ENCODE data around the gene DYNC2LI1.
"Not testable (repeated sequence)": the region's sequence is repeated elsewhere in the genome, so short reads cannot be mapped to it uniquely, and the experiment has no call there.

Gene DYNC2LI1

DNA sequence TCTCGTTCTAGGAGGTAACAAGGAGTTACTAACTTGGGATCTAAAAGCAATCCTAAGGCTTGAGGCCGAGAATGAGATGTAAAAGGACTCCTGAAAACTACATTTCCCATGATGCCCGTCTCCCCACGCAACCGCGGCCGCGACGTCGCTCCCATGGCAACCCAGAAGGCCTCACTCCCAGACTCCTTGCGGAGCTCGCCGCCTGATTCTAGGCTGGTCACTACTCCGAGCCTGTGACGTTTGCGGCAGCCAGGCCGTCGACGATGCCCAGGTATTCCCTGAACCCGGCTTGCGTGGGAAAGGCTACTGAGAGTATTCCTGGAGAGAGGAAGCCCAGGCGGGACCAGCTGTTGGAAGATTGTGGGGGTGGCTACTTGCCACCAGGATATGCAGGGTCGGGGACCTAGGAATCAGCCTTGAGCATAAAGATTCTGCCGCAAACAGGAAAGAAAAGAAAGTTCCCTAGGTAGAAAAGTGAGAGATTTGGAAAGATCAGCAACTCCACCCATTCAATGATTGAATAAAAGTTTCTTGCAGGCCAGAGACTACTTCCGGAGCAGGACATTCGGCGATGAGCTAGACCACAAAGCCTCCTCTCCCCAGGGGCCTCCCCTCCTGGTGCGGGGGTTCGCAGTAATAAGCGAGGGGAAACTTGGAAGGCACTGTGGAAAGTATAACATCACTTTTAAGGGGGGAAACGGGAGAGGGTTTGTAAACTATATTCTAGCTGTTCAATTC is at the start of gene DYNC2LI1:
Gene DYNC2LI1 (plus strand): TSS at position 164 of the 738 bp plus-strand sequence. CDS start 100 bp downstream, at position 264.
- peak; percentile 77 for DNase-seq

DNA sequence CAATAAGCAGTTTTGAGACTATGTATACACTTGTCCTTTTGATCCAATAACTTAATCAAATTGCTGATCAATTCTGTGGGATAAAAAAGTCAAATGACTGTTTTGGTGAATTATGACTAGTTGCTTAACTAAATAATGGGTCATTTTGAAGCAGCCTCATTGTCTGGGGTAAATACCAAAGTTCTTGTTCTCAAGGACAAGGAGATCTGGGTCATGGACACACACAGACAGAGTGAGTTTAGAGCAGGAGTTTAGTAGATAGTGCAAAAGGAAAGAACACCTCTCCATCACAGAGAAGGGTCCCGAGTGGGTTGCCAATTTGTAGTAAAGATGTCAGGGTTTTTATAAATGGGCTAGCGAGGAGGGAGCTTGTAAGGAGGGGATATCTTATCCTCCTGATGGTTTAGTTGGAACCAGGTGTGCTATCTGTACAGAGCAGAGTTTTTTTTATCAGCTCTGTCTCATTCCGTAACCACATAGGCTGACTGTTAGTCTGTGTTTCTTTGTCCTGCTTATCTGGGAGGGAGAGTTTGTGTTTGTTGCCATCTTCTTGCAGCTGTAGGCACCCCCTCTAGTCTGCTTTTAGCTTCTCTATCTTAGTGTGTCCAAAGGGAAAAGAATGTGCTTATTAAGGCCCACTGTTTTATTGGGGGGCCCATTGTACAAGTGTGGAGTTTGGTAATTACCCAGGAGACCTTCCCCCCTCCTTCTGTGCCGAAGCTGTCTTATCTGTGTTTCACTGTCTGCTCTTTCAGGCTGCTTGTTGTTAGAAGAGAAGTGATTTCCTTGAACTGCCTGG is 48.9 kb upstream of the DYNC2LI1 start:
- no peak for DNase-seq

DNA sequence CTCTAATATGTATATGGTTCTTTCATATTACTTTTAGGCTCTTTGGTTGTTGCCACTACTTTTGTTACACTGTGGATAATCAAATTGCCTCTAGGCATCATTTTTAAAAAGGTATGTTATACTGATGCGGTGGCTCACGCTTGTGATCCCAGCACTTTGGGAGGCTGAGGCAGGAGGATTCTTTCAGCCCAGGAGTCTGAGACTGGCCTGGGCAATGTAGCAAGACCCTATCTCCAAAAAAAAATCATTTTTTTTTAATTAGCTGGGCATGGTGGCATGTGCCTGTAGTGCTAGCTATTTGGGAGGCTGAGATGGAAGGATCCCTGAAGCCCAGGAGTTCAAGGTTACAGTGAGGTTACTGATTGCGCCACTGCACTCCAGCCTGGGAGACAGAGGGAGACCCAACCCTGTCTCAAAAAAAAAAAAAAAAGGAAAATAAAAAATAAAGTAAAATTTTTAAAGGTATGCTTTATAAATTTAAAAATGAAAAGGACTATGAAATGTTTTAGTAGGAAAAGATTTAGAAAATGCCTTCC is 48.1 kb upstream of the DYNC2LI1 start:
- no peak for DNase-seq

DNA sequence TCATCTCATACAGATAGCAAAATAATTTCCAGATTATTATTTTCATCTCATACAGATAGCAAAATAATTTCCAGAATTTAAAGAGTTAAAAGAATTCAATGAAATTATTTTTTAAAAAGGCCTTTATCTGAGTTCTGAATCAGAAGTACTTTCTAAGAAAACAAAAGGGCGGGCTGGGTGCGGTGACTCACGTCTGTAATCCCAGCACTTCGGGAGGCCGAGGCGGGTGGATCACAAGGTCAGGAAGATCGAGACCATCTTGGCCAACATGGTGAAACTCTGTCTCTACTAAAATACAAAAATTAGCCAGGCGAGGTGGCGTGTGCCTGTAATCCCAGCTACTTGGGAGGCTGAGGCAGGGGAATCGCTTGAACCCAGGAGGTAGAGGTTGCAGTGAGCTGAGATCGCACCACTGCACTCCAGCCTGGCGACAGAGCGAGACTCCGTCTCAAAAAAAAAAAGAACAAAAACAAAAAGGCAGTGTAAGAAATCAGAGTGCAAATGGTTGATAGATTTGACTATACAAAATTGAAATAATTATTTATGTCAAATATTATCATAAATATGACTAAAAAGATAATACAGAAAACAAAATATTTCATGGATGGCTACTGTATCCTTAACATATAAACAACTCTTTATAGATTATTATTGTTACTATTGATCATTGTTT is 46.7 kb upstream of the DYNC2LI1 start:
- DNase-seq: not testable (repeated sequence)

DNA sequence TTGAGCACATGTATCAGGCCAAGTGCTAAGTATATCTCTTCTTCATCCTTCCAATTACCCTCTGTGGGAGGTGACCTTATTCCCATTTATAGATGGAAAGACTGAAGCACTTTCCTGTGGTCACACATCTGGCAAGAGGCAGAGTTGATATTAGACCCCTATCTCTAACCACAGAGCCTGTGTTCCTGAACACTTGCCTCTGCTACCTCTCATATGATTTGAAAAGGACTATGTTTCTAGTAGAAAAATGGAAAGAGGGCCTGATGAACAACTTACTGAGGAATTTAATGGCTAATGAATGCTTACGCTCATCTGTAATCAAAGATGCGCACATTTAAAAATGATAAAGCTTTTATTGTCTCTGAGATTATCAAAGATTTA is 46.2 kb upstream of the DYNC2LI1 start:
- DNase-seq: no peak

DNA sequence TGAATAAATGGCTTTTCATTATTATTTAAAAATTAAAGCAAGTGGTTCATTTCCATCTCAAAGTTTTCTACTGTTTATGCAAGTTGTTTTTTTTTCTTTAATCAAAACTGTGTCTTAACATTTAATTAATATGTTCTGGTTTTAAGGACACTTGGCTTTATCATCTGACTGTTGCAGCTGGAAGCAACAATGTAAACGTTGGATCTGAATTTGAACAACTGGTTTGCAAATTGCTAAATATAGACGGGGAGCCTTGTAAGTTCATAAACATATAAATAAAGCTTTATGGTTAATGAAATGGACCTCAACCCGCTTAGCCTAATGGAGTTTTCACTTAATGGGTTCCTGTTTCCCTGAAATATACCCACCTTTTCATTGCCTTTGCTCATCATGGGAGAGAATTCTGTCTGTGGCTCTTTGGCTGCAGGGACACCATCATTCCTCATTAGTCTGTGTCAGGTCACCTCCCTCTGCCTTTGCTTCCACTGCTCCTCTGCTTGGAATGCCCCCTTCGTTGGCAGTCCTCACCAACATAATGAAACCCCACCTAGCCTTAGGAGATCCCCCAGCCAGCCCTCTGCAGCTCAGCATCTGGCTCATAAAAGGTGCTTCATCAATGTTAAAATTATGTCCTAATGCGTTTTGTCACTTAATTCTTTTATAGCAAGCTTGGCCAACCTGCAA is 44.2 kb upstream of the DYNC2LI1 start:
- DNase-seq: no peak

DNA sequence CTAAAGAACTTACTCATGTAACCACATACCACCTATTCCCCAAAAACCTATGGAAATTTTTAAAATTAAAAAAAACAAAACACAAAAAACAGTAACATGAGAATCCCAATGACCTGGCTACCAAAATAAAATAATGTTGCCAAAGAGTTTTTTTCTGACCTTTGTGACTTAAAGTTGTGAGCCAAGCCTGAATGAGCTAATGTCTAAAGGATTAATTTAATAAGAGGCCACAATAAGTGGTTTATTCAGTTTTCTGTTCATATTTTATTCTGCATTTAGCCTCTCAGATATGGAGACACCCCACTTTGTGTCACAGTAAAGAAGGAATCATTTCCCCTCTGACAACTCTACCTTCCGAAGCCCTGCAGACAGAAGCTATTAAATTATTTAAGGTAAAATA is 42.6 kb upstream of the DYNC2LI1 start:
- DNase-seq: no peak

DNA sequence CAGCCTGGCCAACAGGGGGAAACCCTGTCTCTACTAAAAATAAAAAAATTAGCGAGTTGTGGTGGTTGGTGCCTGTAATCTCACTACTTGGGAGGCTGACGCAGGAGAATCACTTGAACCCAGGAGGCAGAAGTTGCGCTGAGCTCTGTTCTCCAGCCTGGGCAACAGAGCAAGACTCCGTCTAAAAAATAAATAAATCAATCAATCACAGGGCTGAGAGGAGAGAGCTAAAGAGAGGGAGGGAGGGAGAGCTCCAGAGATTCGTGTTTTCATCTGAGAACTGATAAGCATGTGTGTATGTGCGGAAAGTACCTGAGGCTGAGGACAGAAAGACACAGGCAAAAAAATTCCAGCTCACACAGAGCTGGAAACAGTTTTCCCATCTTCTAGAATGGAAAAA is 37.2 kb upstream of the DYNC2LI1 start:
- DNase-seq: no peak

DNA sequence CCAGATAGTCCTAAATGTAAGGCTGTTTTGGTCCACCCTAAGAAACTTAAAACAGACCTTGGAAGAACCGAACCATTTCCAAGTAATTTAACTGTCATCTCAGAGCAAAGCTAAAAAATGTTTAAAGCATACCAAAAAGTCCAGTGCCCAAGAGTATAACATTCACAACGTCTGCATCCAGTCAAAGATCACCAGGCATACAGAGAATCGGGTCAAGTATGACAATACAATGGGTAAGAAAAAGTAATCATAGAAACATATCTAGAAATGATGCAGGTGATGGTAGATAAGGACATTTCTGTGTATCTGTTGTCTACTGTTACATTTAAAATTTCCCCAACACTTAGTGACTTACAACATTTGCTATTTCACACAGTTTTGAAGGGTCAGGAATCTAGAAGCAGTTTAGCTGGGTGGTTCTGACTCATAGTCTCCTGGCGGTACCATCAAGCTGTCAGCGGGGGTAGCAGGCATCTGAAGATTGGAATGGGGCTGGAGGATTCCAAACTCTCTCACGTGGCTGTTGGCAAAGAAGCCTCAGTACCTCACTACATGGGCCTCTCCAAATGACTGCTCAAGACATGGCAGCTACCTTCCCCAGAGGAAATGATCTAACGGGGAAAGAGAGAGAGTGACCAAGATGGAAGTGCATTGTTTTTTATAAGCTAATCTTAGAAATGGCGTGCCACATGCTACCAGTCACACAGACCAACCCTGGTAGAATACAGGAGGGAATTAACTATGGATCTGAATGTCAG is 36.6 kb upstream of the DYNC2LI1 start:
- DNase-seq: no peak

DNA sequence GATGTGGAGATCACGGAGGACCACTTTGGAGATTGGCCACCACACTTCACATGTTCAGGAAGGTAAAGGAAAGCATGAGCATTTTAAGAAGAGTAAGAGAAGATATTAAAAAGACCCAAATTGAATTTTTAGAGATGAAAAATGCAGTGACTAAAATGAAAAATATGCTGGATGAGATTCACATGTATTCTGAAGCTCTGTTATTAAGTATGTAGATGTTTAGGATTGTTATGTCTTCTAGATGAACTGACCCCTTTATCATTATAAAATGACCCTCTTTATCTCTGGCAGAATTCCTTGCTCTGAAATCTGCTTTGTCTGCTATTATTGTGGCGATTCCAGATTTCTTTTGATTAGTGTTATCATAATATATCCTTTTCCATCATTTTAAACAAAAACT is 36.0 kb upstream of the DYNC2LI1 start:
- no peak for DNase-seq

DNA sequence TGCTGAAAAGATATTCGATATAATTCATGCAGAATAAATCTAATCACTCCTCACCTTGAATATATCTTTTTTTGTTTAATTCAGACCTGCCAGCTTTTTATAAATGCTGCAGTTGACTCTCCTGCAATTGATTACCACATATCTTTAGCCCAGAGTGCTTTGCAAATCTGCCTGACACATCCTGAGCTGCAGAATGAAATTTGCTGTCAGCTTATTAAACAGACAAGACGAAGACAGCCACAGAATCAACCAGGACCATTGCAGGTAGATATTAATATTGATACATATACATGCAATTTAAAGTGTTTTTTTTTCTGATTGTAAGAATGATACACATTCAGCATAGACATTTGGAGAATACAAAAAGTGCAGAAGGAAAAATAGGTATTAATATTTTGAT is 35.6 kb upstream of the DYNC2LI1 start:
- DNase-seq: no peak

DNA sequence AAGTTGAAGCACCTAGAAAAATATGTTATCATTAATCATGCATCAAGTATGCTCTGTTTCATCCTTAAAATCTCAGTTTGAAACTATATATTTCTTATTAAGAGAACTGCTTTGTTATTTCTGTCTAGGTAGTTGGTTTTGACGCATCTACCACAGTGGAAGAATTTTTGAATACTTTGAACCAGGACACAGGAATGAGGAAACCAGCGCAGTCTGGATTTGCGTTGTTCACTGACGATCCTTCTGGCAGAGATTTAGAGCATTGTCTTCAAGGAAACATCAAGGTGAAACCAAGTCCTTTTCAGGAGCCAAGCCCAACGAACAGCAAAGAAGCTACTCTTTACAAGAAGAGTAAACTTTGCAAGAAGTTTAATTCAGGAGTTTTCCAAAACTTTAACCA is 30.1 kb upstream of the DYNC2LI1 start:
- DNase-seq: no peak

DNA sequence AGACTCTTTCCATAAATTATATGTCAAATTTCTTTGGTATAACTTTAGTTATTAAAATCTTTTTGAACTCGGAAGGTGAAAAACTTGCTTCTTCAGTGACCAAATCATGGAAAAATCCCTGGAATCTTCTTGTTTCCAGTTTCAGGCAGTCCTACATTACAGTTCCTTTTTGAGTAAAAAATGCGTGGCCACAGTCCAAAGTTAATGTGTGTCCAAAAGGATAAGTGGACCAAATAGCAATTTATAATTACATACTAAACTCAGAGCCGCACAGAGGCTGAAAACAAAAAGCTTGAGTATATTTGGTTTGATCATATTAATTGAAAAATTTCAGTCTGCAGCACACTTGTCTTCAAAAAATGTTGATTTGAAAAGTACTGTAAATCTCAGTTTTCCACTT is 28.4 kb upstream of the DYNC2LI1 start:
- DNase-seq: no peak

DNA sequence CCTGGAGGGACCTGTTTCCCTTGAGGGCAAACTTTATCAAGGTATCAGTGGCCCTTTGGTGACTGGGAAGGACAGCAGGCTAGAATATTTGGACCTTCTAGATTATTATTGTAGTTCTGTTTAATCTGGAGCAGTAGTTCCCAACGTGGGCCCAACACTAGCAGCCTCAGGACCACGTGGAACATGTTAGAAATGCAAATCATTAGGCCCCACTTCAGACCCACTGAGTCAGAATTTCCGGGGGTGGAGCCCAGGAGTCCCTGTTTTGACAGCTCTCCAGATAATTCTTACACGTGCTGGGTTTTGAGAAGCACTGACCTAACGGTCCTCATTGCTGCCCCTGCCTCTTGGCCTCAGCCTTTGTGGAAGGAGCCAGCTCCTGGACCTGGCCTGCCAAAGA is 25.5 kb upstream of the DYNC2LI1 start:
- no peak for DNase-seq

DNA sequence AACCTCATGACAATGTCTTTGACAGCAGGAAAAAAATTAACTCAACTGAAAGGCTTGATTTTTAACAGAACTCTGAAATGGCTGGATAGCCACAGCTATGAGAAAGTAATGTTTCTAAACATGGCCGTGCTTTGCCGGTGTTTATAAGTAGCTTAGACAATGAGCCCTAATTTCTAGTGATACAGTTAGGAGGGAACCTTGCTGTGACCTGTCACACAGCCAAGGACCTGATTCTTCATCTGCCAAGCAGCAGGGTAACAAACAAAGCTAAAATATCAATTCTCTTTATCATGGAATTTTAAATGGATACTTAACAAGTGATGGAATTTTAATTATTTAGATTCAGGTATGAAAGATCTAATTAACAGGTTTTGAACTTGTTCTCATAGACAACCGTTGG is 24.3 kb upstream of the DYNC2LI1 start:
- DNase-seq: no peak

DNA sequence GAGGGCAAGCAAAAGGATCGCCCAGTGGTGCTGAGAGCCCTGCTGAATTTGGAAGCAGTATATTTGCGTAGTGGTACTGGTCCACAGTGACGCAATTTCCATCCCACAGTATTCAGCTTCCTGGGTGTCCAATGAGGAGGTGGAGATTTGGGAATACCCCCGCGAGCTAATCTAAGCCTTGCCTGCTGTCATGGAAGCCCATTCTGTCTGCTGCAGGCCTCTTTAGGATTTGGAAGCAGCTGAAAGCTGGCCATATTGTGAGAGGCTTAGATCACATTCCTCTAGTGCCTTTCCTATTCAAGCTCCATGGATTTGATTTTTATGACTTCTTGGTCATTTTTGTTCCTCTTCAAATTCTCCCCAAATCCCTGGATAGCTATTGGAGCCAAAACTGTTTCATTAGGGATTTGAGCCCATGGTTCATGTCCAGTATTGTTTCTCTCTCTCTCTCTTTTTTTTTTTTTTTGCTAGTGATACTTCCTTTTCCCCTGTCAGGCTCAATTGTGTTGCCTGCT is 22.3 kb upstream of the DYNC2LI1 start:
- DNase-seq: no peak

DNA sequence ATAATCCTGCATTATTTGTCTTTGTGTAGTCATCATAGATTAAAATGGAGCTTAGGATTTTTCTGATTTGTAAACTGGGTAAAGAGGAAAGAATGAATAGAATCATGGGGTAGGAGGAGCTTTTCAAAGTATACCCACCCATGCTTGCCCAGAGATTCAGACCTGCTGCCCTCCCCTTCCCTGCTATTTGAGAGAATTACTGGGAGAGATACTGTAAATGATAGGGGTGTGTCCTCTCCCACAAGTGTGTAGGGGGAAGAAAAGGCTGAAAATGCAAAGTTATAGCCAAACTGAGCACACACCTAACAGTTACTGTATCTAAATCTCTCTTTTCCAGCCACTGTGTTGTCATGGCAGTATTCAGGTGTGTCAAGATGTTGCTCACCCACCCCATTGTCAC is 21.5 kb upstream of the DYNC2LI1 start:
- DNase-seq: no peak

DNA sequence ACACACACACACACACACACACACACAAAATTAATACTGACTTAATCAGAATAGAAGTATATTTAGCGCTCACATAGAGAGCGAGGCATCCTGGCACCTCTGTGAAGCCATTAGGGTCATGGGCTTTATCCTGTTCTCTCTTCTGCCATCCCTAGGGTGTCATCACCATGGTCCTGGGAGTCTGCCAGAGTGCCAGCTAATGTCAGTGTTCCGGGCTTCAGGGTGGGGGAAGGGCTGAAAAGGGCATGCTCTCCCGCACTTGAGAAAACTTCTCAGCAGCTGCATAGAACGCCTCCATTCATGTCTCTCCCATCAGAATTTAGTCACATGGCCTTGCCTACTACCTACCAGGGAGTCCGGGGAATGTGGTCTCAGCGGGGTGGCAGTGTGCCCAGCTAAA is 19.7 kb upstream of the DYNC2LI1 start:
- DNase-seq: peak; percentile 14

DNA sequence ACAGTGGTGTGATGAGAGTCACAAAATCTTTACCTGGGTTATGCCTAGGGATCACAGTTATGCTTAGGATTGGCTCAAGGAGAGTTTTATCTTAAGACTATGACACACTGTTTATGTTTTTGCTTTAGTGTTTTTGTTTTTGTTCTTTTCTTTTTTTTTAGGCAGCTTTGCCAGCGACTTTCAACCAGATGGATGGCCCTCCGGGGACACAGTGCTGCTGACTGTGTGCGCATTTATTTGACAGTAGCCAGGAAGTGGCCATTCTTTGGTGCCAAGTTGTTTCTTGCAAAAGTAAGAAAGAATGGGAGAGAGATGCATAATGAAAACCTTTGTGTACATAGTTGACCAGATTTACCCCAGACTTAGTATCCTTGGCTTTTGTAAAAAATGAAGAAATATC is 15.1 kb upstream of the DYNC2LI1 start:
- no peak for DNase-seq

DNA sequence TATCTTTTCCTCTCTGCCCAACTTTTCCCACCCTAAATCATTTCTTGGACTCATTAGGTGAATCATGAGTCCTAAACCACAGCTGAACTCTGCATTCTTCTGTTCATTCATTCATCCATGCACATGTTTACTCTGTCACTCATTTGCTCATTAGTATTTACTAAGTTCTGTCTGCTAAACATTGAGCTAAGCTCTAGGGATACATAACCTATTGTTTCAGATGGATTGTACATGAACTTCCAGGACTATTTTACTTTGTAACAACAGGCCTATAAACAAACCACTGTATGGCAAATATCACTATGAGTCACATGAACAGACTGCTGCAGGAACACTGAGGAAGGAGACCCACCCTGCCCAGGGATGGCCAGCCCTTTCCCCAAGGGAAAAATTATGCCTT is 14.6 kb upstream of the DYNC2LI1 start:
- DNase-seq: no peak

DNA sequence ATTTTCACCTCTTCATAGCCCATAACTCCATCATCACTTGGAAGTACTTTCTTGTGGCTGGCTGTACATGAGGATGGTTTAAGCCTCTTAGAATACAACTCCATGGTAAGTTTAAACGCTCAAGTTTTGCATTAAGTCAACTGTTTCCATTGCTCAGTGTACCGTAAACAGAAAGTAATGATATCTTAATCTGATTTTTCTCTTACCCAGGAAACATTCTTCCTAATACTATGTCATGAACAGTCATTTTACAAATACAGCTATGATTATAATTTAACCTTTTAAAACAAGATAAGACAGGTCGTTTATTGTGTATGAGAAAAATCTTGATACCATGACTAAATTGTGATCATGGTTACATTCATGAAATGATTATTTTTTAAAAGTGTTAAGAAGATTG is 11.6 kb upstream of the DYNC2LI1 start:
- DNase-seq: no peak

DNA sequence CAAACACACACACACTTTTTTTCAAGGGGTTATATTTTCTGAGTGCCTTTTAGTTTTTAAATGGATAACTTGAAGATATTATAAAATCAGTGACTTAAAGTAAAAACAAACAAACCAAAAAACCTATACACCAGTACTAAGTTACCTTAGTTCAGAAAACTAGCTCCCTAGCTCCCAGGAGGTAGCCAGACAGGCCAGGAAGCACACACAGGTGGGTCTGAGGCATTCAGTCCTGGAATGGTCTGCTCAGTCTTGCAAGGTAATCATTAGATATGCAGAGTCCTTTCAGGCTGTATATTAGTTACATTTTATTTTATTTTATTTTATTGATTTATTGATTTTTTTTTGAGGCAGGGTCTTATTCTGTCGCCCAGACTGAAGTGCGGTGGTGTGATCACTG is 10.7 kb upstream of the DYNC2LI1 start:
- DNase-seq: no peak
